Panc1 (cell line): ENCODE results near the gene UBXN6. TPM values are rescaled to one million over a fixed set of nuclear protein-coding genes. Genes with fewer than 3 reads are reported as not detected.

Experiments used
- ATAC-seq: fragments of 200-7000 bp; cut with Tn5 transposase; 2 replicates; pipeline ENCODE4 v1.9.1; 2020; ENCODE audit warnings: mild to moderate bottlenecking, moderate library complexity
- BruUV-seq: library from RNA; stranded (reverse); fragments of 400-500 nt; replicated peaks from 2 replicates; lab custom pipeline; 2021; lab: Mats Ljungman, UMichigan
- CTCF ChIA-PET: fragments of 300-600 bp; sonication (Branson Sonifier 250); formaldehyde crosslinking; loops from one replicate; lab custom pipeline; 2022; ENCODE audit warnings: antibody characterized with exemption; lab: Charles Lee
- POLR2A ChIA-PET: fragments of 300-600 bp; sonication (Branson Sonifier 250); formaldehyde crosslinking; loops from one replicate; lab custom pipeline; 2022; ENCODE audit warnings: antibody characterized with exemption; lab: Charles Lee
- DNase-seq: peaks from one replicate; pipeline ENCODE4 v3.0.0-alpha.2; 2010; ENCODE audit warnings: low read depth, low spot score
- H3K27ac ChIP-seq: 2 replicates; pipeline ENCODE4 v1.5.1; 2011; ENCODE audit warnings: mild to moderate bottlenecking, low read length, inconsistent platforms
- H3K27me3 ChIP-seq: fragments of 200-500 bp; sonication (Bioruptor generic); 2 replicates; pipeline ENCODE4 v1.6.0; 2014; ENCODE audit warnings: low read length, inconsistent platforms; ENCODE audit not compliant: control insufficient read depth, insufficient read depth
- H3K36me3 ChIP-seq: fragments of 200-500 bp; sonication (Bioruptor generic); 2 replicates; pipeline ENCODE4 v1.5.1; 2014; ENCODE audit warnings: inconsistent platforms, mild to moderate bottlenecking, low read length, moderate library complexity; ENCODE audit not compliant: control insufficient read depth, insufficient read depth
- H3K4me1 ChIP-seq: 2 replicates; pipeline ENCODE4 v1.5.1; 2011; ENCODE audit warnings: inconsistent platforms, mild to moderate bottlenecking, low read length, moderate library complexity; ENCODE audit not compliant: control insufficient read depth, insufficient read depth
- H3K4me3 ChIP-seq, 2 experiments: 2 replicates each; pipeline ENCODE4 v1.5.1; 2011 to 2012; ENCODE audit warnings: low read depth in 2 of 2, low read length in 2 of 2, mild to moderate bottlenecking in 2 of 2, inconsistent platforms in 1 of 2, moderate library complexity in 1 of 2
- H3K9me3 ChIP-seq: fragments of 200-500 bp; sonication (Bioruptor generic); 2 replicates; pipeline ENCODE4 v1.5.1; 2014; ENCODE audit warnings: low read depth, mild to moderate bottlenecking, inconsistent platforms, low read length, moderate library complexity; ENCODE audit not compliant: control insufficient read depth, insufficient read depth
- CTCF ChIP-seq: fragments of 450-650 bp; IDR thresholded peaks from 2 replicates; pipeline ENCODE4 v1.5.1; 2017; ENCODE audit warnings: mild to moderate bottlenecking
- POLR2AphosphoS5 ChIP-seq: IDR thresholded peaks from 2 replicates; pipeline ENCODE4 v1.6.1; 2012; ENCODE audit warnings: mild to moderate bottlenecking, low read depth, low read length, moderate library complexity
- REST ChIP-seq, 2 experiments: IDR thresholded peaks; 2 replicates each; pipeline ENCODE4 v1.6.1; 2011 to 2012; ENCODE audit warnings: low read depth in 2 of 2, control low read depth in 1 of 2, low read length in 1 of 2, mild to moderate bottlenecking in 1 of 2, moderate library complexity in 1 of 2; ENCODE audit not compliant: insufficient read depth in 1 of 2
- SIN3A ChIP-seq: IDR thresholded peaks from 2 replicates; pipeline ENCODE4 v1.6.1; 2012; ENCODE audit warnings: low read depth, mild to moderate bottlenecking, low read length, moderate library complexity, borderline replicate concordance; ENCODE audit not compliant: insufficient read depth
- TCF7L2 ChIP-seq: IDR thresholded peaks from 2 replicates; pipeline ENCODE4 v1.6.1; 2011; ENCODE audit warnings: mild to moderate bottlenecking, low read depth, low read length, inconsistent platforms
- in situ Hi-C: cut with HindIII; loops from 2 replicates; pipeline ENCODE4 v1.10.0; 2016; ENCODE audit warnings: low sequenced_read_pairs, low pct_unique_long_range_greater_than_20kb
- intact Hi-C: fragments of 100-400 bp; cut with micrococcal nuclease; formaldehyde crosslinking; loops from one replicate; pipeline ENCODE4 v1.10.0; 2022; ENCODE audit not compliant: unreplicated experiment
- total RNA-seq: library from RNA; stranded (reverse); gene quantifications from one replicate; pipeline ENCODE4 v1.2.1, GENCODE V29; 2021; ENCODE audit not compliant: unreplicated experiment

UBXN6 gene
- total RNA-seq, 1 experiment from 2014 or later, result 55.6 TPM

- CTCF ChIA-PET, result no interaction called here
- BruUV-seq, result TSS peak; percentile 71
- H3K4me1 ChIP-seq, result no peaks in the 10 kb centered on the region
These were observed 36.5 kb upstream of the UBXN6 start for GRCh38 chr19:4493929-4494690.

More at GRCh38 chr19:4493929-4494690, 36.5 kb upstream of the UBXN6 start:
- Histone ChIP-seq H3K27me3 (no peaks in the 10 kb centered on the region), H3K4me3 (no peak overlapping the region), H3K9me3 (no peaks in the 10 kb centered on the region), H3K36me3 (no peaks in the 10 kb centered on the region), H3K27ac (no peak overlapping the region)
- ATAC-seq, result no peak
- in situ Hi-C loops, result no loop called here
- TF ChIP-seq SIN3A, result no peak
- no peak for TF ChIP-seq CTCF
- TF ChIP-seq POLR2AphosphoS5, result no peak
- no peak for TF ChIP-seq REST (IDR thresholded peaks at IDR 0.05; ENCODE audit: insufficient read depth in 1 of 2, low read depth in 2 of 2, low read length in 1 of 2)
- no peak for TF ChIP-seq TCF7L2
- DNase-seq, result no peak
- intact Hi-C loops, result no loop called here
- POLR2A ChIA-PET, result no interaction called here
